Spleen (tissue), 11 donors: ENCODE data around the gene DNAL4. TPM values are rescaled to one million over a fixed set of nuclear protein-coding genes. Genes with fewer than 3 reads are reported as not detected.
A peak's percentile ranks its signal among the peaks of the same experiment; 100 is the strongest.

Experiments used
- DNase-seq: peaks from one replicate; pipeline ENCODE4 v3.0.0-alpha.2; 2020
- H3K27ac ChIP-seq, 8 donors: fragments of 200-600 bp; sonication (generic) in 7 of 8; 1 replicate in 4 of 8; 2 replicates in 4 of 8; pipeline versions ENCODE4 v1.5.0 to v1.8.0; 2016 to 2021; ENCODE audit warnings: inconsistent platforms in 4 of 8, mild to moderate bottlenecking in 4 of 8, moderate library complexity in 1 of 8
- H3K27me3 ChIP-seq, 7 donors: fragments of 200-600 bp; sonication (generic) in 6 of 7; replicated peaks in 1 of 7; 1 replicate in 4 of 7; 2 replicates in 3 of 7; pipeline versions ENCODE4 v1.5.0 to v1.8.0; 2016 to 2021; ENCODE audit warnings: inconsistent platforms in 3 of 7, mild to moderate bottlenecking in 1 of 7
- H3K36me3 ChIP-seq, 6 donors: fragments of 200-600 bp; sonication (generic) in 5 of 6; 1 replicate in 4 of 6; 2 replicates in 2 of 6; pipeline versions ENCODE4 v1.5.0 to v1.8.0; 2016 to 2021; ENCODE audit warnings: inconsistent platforms in 2 of 6
- H3K4me1 ChIP-seq, 6 donors: fragments of 200-600 bp; sonication (generic) in 5 of 6; 1 replicate in 3 of 6; 2 replicates in 3 of 6; pipeline versions ENCODE4 v1.5.0 to v1.8.0; 2016 to 2021; ENCODE audit warnings: inconsistent platforms in 3 of 6
- H3K4me3 ChIP-seq, 8 donors: fragments of 200-600 bp; sonication (generic) in 7 of 8; 1 replicate in 4 of 8; 2 replicates in 4 of 8; pipeline versions ENCODE4 v1.5.0 to v1.8.0; 2016 to 2021; ENCODE audit warnings: inconsistent platforms in 4 of 8, mild to moderate bottlenecking in 4 of 8, moderate library complexity in 2 of 8
- H3K9me3 ChIP-seq, 8 donors: fragments of 200-600 bp; sonication (generic) in 7 of 8; 1 replicate in 4 of 8; 2 replicates in 4 of 8; pipeline versions ENCODE4 v1.5.0 to v1.8.0; 2016 to 2021; ENCODE audit warnings: inconsistent platforms in 4 of 8
- POLR2A ChIP-seq, 3 donors: fragments of 450-650 bp; IDR thresholded peaks; one replicate each; pipeline ENCODE4 v1.5.1; 2017; ENCODE audit warnings: antibody characterized with exemption in 3 of 3, mild to moderate bottlenecking in 1 of 3
- POLR2AphosphoS5 ChIP-seq, 3 donors: sonication (generic); formaldehyde crosslinking; IDR thresholded peaks; one replicate each; pipeline ENCODE4 v1.5.1; 2017; ENCODE audit warnings: antibody characterized with exemption in 3 of 3
- WGBS, 5 donors: extraction: QIAGEN DNeasy Blood & Tissue Kit in 3 of 5; methylation state at CpG; one replicate each; pipeline versions ENCODE4 v1.1.5 to v1.1.7; 2013 to 2018; 5-methylcytosine and 5-hydroxymethylcytosine counted together
- intact Hi-C: fragments of 100-400 bp; cut with DNase I; formaldehyde crosslinking; loops from one replicate; pipeline ENCODE4 v1.15.0; 2023; ENCODE audit warnings: low total_unique reads
- polyA plus RNA-seq, 3 donors: library from polyadenylated mRNA; stranded (reverse); fragments of 200-250 nt; gene quantifications; one replicate each; pipeline ENCODE4 v1.2.1, GENCODE V29; 2013
- total RNA-seq, 7 donors: library from RNA; depleted of rRNA in 3 of 7; stranded (reverse); fragments of >200 nt in 3 of 7; fragmentation: NEBNext Ultra II Directional in 4 of 7; extraction: Animal tissue kit (Norgen Biotek cat#: 25700) in 4 of 7; gene quantifications; one replicate each; pipeline versions ENCODE4 v1.1.0 to v1.2.1, GENCODE V29; 2016 to 2021
- TF ChIP-seq, protein P1 (sequence below), 11 experiments: fragments of 200-600 bp in 7 of 11; fragments of 450-650 bp in 4 of 11; sonication (generic) in 4 of 11; IDR thresholded peaks in 8 of 11; conservative IDR thresholded peaks in 3 of 11; 1 replicate in 7 of 11; 2 replicates in 4 of 11; pipeline versions ENCODE4 v1.4.0 to v1.8.0; 2016 to 2021; ENCODE audit warnings: antibody characterized with exemption in 11 of 11, inconsistent platforms in 4 of 11, mild to moderate bottlenecking in 1 of 11
- donor health status: healthy with polysubstance abuse.
- donor health status: DM: no; HTN: no; CAD: no; lungs with moderate emphysema.
- donor health status: DM: no; HTN: no; CAD: no.
- donor health status: Bipolar disorder and iron deficiency.
- donor health status: healthy.
- donor health status: DM: no; HTN: no; CAD: no.
- donor health status: DM: yes; HTN: yes; CAD: no.

The DNAL4 gene
- total and polyA plus RNA-seq, 10 donors = 8.6 to 17.6 (median 12.5) TPM

DNA sequence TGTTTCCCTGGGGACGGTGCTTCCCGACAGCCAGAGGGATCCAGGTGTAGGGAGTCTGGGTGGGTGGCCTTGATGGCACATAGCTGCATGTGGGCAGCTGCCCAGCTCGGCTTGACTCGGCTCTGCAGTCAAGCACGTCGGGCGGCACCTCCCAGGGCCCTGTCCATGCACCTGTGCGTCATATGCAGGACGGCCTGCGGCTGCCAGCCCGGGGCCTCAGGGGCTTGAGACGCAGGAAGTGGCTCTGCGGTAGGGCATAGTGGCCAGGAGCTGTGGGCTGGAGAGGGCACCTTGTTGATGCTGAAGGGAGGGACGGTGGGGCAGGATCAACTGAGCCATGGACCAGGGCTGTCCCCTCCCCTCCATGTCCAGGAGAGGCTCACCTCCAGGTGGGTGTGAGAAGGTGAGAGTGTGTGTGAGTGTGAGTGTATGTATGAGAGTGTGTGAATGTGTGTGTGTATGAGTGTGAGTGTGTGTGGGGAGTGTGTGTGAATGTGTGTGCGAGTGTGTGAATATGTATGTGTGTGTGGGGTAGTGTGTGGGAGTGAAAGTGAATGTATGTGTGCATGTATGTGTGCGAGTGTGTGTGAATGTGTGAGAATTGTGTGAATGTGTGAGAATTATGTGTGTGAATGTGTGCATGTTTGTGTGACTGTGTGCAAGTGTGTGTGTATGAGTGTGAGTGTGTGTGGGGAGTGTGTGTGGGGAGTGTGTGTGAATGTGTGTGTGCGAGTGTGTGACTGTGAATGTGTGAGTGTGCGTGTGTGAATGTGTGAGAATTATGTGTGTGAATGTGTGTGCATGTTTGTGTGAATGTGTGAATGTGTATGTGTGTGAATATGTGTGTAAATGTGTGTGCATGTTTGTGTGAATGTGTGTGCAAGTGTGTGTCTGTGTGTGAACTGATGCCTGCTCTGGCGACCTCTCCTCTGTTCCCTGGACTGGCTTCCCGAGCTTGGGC, 32.5 kb downstream of the DNAL4 start:
- H3K4me3 ChIP-seq = no peak overlapping the region
- no peaks in the 10 kb centered on the region for H3K36me3 ChIP-seq
- 70 to 82% (median 80%) methylated on average over 10 to 20 of the region's 20 CpGs for WGBS, 5 donors
- TF ChIP-seq POLR2AphosphoS5 (IDR thresholded peaks at IDR 0.05) (peak in 1 of 3 donors; percentile 55), POLR2A (IDR thresholded peaks at IDR 0.05) (no peak)
- TF ChIP-seq, protein P1, sequence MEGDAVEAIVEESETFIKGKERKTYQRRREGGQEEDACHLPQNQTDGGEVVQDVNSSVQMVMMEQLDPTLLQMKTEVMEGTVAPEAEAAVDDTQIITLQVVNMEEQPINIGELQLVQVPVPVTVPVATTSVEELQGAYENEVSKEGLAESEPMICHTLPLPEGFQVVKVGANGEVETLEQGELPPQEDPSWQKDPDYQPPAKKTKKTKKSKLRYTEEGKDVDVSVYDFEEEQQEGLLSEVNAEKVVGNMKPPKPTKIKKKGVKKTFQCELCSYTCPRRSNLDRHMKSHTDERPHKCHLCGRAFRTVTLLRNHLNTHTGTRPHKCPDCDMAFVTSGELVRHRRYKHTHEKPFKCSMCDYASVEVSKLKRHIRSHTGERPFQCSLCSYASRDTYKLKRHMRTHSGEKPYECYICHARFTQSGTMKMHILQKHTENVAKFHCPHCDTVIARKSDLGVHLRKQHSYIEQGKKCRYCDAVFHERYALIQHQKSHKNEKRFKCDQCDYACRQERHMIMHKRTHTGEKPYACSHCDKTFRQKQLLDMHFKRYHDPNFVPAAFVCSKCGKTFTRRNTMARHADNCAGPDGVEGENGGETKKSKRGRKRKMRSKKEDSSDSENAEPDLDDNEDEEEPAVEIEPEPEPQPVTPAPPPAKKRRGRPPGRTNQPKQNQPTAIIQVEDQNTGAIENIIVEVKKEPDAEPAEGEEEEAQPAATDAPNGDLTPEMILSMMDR (IDR thresholded peaks at IDR 0.05 in 8 of 11, conservative IDR thresholded peaks at IDR 0.05 in 3 of 11) = no peak
- H3K27ac ChIP-seq = peak overlapping the region in 1 of 8 donors; percentile 13
- DNase-seq = peak; percentile 82
- H3K27me3 ChIP-seq = no peaks in the 10 kb centered on the region
- intact Hi-C loops = no loop called here
- H3K9me3 ChIP-seq = no peaks in the 10 kb centered on the region
- peaks cover 10 to 58% (median 32%) of the 10 kb centered on the region in 6 donors for H3K4me1 ChIP-seq

DNA sequence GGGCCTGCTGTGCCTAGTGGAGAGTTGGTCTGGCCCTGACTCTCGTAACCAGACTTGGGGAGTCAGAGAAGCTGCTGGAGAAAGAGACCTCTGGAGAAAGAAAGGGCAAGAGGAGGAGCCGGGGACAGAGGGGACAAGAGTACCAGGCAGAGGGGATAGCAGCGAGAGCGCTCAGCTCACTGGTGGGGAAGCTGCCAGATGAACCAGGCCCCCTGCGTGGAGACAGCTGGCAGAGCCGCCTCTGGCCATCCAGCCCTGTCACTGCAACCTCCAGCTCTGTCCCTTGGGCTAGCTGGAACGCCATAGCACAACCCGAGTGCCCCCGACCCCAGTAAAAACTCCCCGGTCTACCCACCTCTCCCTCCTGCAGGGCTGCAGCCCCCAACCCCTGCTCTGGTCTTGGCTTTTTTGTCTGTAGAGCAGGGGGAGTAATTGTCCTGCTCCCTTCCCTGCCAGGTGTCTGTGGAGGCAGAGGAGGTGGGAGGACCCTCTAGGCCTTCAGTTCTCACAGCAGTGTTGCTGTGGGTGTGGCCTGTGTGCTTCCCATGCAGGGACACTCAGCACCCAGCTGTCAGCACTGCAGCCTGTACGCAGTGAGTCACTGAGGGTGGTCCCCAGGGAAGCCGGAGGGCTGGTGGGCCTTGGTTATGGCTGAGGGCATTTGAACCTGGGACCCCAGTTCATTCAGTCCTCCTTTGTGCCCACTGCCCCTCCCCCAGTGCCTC, 33.3 kb downstream of the DNAL4 start:
- peaks cover 13 to 55% (median 34%) of the 10 kb centered on the region in 6 donors for H3K4me1 ChIP-seq
- no peak for DNase-seq
- intact Hi-C loops = no loop called here
- H3K27ac ChIP-seq = peak overlapping the region in 1 of 8 donors; percentile 13
- 81 to 89% (median 85%) methylated on average over 10 to 12 of the region's 12 CpGs for WGBS, 5 donors
- H3K27me3 ChIP-seq = no peaks in the 10 kb centered on the region
- no peak for TF ChIP-seq POLR2A (IDR thresholded peaks at IDR 0.05)
- TF ChIP-seq, protein P1 (IDR thresholded peaks at IDR 0.05 in 8 of 11, conservative IDR thresholded peaks at IDR 0.05 in 3 of 11) = no peak
- no peak for TF ChIP-seq POLR2AphosphoS5 (IDR thresholded peaks at IDR 0.05)
- no peaks in the 10 kb centered on the region for H3K9me3 ChIP-seq
- H3K36me3 ChIP-seq = no peaks in the 10 kb centered on the region
- no peak overlapping the region for H3K4me3 ChIP-seq

DNA sequence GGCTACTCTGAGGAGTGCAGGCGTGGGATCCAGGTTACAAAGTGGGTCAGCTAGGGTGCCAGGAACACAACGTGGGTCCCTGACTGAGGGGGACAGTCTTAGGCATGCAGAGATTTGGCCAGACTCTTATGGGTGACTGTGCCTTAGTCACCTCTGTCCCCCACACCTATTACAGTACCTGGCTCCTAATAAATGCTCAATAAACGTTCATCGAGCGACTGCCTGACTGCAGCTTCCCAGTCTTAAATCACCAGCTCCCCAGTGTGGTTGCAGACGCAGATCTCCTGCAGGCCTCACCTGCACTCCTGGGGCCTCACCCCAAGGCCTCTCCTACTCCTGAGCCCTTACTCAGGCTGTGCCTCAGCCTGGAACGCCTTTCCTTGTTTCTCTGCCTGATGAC, 34.9 kb downstream of the DNAL4 start:
- WGBS, 5 donors = 79 to 94% (median 87%) methylated on average over 7 of the region's 7 CpGs
- Histone ChIP-seq H3K9me3 (no peaks in the 10 kb centered on the region), H3K27me3 (no peaks in the 10 kb centered on the region), H3K4me1 (peaks cover 21 to 64% (median 47%) of the 10 kb centered on the region in 6 donors), H3K4me3 (no peak overlapping the region), H3K27ac (peak overlapping the region in 4 of 8 donors; percentile 27 to 99 (median 46)), H3K36me3 (no peaks in the 10 kb centered on the region)
- no peak for DNase-seq
- intact Hi-C loops = no loop called here
- TF ChIP-seq POLR2A (IDR thresholded peaks at IDR 0.05) (no peak), POLR2AphosphoS5 (IDR thresholded peaks at IDR 0.05) (no peak)
- TF ChIP-seq, protein P1 (IDR thresholded peaks at IDR 0.05 in 8 of 11, conservative IDR thresholded peaks at IDR 0.05 in 3 of 11) = no peak
